ENCODE measurements around the gene SCRT2. TPM values are rescaled to one million over a fixed set of nuclear protein-coding genes. Genes with fewer than 3 reads are reported as not detected.

Gene SCRT2
- total RNA-seq, 1 experiment from 2014 or later = not detected

DNA sequence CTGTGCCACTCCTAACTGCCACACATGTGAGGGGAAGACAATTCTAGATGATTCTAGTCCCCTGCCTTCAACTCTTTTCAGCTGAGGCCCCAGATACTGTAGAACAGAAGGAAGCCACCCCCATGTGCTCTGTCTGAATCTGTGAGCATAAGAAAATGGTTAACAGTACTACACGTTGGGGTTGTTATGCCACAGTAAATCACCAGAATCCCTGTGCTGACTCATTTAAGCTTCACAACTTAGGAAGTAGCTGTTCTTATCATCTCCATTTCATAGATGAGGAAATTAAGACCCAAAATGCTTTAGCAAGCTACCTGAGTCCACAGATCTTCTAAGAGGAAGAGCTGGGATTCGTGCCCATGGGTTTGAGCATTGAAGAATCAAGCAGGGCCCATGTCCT, 27.4 kb upstream of the SCRT2 start:
- Histone ChIP-seq H3K9ac (ENCODE audit: extremely low read depth, insufficient read length, low read length) (no peak overlapping the region), H3K79me2 (ENCODE audit: insufficient read depth, low read length) (no peaks in the 10 kb centered on the region), H4K5ac (ENCODE audit: insufficient read length, low read depth, low read length) (no peak overlapping the region), H3K56ac (ENCODE audit: insufficient read length, low read depth, low read length) (no peak overlapping the region), H3K18ac (ENCODE audit: insufficient read length, low read depth, low read length) (no peak overlapping the region), H3K4me2 (ENCODE audit: insufficient read depth, insufficient read length, low read length) (no peak overlapping the region), H2AK5ac (ENCODE audit: insufficient read length, low read length) (no peak overlapping the region), H2BK20ac (ENCODE audit: low read depth, low read length, poor library complexity, severe bottlenecking) (no peak overlapping the region), H3K23ac (ENCODE audit: insufficient read length, low read depth, low read length) (no peak overlapping the region), H3K23me2 (ENCODE audit: insufficient read length, low read depth, low read length, poor library complexity, severe bottlenecking) (no peaks in the 10 kb centered on the region), H2BK5ac (ENCODE audit: insufficient read length, low read length) (no peak overlapping the region), H3K27me3 (ENCODE audit: insufficient read depth, low read length) (no peaks in the 10 kb centered on the region), H4K20me1 (ENCODE audit: control insufficient read depth, insufficient read depth, insufficient read length) (no peaks in the 10 kb centered on the region), H3K79me1 (ENCODE audit: insufficient read depth, low read depth, low read length, poor library complexity, severe bottlenecking) (no peaks in the 10 kb centered on the region), H3K9me3 (ENCODE audit: control insufficient read depth, low read depth, low read length) (no peaks in the 10 kb centered on the region), H2BK120ac (ENCODE audit: low read depth, low read length, poor library complexity, severe bottlenecking) (no peak overlapping the region), H4K91ac (ENCODE audit: insufficient read length, low read depth, low read length) (no peak overlapping the region), H2BK12ac (ENCODE audit: insufficient read length, low read depth, low read length) (no peak overlapping the region), H2BK15ac (ENCODE audit: low read depth, low read length) (no peak overlapping the region), H3K27ac (ENCODE audit: insufficient read length, low read depth, low read length) (no peak overlapping the region), H3K4me1 (ENCODE audit: insufficient read depth, low read length) (peaks cover 8% of the 10 kb centered on the region; the same call in 1 of the 2 replicates), H3K14ac (ENCODE audit: insufficient read depth, low read length) (no peak overlapping the region), H3T11ph (ENCODE audit: low read length) (no peak overlapping the region), H4K8ac (replicated peaks; ENCODE audit: insufficient read length, low read depth, low read length) (no peak overlapping the region), H3K4ac (ENCODE audit: low read depth, low read length) (no peak overlapping the region), H2AFZ (ENCODE audit: low read length) (no peak overlapping the region)
- H3K4me1 Mint-ChIP-seq = peaks cover 16 to 42% of the 10 kb centered on the region in 2 experiments
- peaks cover 2 to 5% of the 10 kb centered on the region in 2 experiments; a peak in 2 of 5 replicates for H3K9me3 Mint-ChIP-seq
- no CpG with 5 or more reads among the region's 2 CpGs for WGBS (ENCODE audit: extremely low coverage, insufficient read length, low lambda C conversion rate)
- peaks cover 16% of the 10 kb centered on the region for H3K27me3 Mint-ChIP-seq (ENCODE audit: low read depth)
- no peak overlapping the region for H3K4me3 Mint-ChIP-seq
- TF ChIP-seq, protein P1, sequence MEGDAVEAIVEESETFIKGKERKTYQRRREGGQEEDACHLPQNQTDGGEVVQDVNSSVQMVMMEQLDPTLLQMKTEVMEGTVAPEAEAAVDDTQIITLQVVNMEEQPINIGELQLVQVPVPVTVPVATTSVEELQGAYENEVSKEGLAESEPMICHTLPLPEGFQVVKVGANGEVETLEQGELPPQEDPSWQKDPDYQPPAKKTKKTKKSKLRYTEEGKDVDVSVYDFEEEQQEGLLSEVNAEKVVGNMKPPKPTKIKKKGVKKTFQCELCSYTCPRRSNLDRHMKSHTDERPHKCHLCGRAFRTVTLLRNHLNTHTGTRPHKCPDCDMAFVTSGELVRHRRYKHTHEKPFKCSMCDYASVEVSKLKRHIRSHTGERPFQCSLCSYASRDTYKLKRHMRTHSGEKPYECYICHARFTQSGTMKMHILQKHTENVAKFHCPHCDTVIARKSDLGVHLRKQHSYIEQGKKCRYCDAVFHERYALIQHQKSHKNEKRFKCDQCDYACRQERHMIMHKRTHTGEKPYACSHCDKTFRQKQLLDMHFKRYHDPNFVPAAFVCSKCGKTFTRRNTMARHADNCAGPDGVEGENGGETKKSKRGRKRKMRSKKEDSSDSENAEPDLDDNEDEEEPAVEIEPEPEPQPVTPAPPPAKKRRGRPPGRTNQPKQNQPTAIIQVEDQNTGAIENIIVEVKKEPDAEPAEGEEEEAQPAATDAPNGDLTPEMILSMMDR (conservative IDR thresholded peaks at IDR 0.05) = no peak
- H3K27ac Mint-ChIP-seq = peak overlapping the region in 1 of 3 experiments; percentile 62; a peak in 1 of 7 replicates
- DNase-seq = no peak
- H3K36me3 Mint-ChIP-seq (ENCODE audit: insufficient read depth in 1 of 3, low read depth in 3 of 3) = peaks cover 0 to 5% (median 0%) of the 10 kb centered on the region in 3 experiments; a peak in 1 of 7 replicates

Data from H9 (cell line).